ENCODE measurements around the gene AGRP. TPM values are rescaled to one million over a fixed set of nuclear protein-coding genes. Genes with fewer than 3 reads are reported as not detected.

AGRP gene
- total RNA-seq, 1 donor from 2014 or later: not detected

- DNase-seq (ENCODE audit: low read depth in 2 of 2): no peak
Measured at GRCh38 chr16:67463691-67464090, 19.7 kb downstream of the AGRP start.

GRCh38 chr16:67463059-67463458, 20.3 kb downstream of the AGRP start:
- no peak for DNase-seq (ENCODE audit: low read depth in 2 of 2)

- no peak for DNase-seq (ENCODE audit: low read depth in 2 of 2)
Measured at GRCh38 chr16:67462279-67462655, 21.1 kb downstream of the AGRP start.

- no peak for DNase-seq (ENCODE audit: low read depth in 2 of 2)
Measured at GRCh38 chr16:67461600-67462278, 21.6 kb downstream of the AGRP start.

- no peak for DNase-seq (ENCODE audit: low read depth in 2 of 2)
Measured at GRCh38 chr16:67460961-67461360, 22.4 kb downstream of the AGRP start.

- DNase-seq (ENCODE audit: low read depth in 2 of 2): no peak
Measured at GRCh38 chr16:67460168-67460567, 23.2 kb downstream of the AGRP start.

- no peak for DNase-seq (ENCODE audit: low read depth in 2 of 2)
Measured at GRCh38 chr16:67459861-67460150, 23.5 kb downstream of the AGRP start.

GRCh38 chr16:67459066-67459860, 24.1 kb downstream of the AGRP start:
- peak in 1 of 2 donors; percentile 51 for DNase-seq (ENCODE audit: low read depth in 2 of 2)

- no peak for DNase-seq (ENCODE audit: low read depth in 2 of 2)
Measured at GRCh38 chr16:67458121-67458641, 25.2 kb downstream of the AGRP start.

- DNase-seq (ENCODE audit: low read depth in 2 of 2): no peak
Measured at GRCh38 chr16:67457611-67458010, 25.7 kb downstream of the AGRP start.

- peak in 1 of 2 donors; percentile 20 for DNase-seq (ENCODE audit: low read depth in 2 of 2)
Measured at GRCh38 chr16:67456391-67457081, 26.8 kb downstream of the AGRP start.

GRCh38 chr16:67454852-67455251, 28.5 kb downstream of the AGRP start:
- no peak for DNase-seq (ENCODE audit: low read depth in 2 of 2)

- no peak for DNase-seq (ENCODE audit: low read depth in 2 of 2)
Measured at GRCh38 chr16:67454104-67454503, 29.2 kb downstream of the AGRP start.

GRCh38 chr16:67451704-67452435, 31.5 kb downstream of the AGRP start:
- no peak for DNase-seq (ENCODE audit: low read depth in 2 of 2)

GRCh38 chr16:67451061-67451703, 32.2 kb downstream of the AGRP start:
- no peak for DNase-seq (ENCODE audit: low read depth in 2 of 2)

- DNase-seq (ENCODE audit: low read depth in 2 of 2): no peak
Measured at GRCh38 chr16:67449739-67450138, 33.6 kb downstream of the AGRP start.

- DNase-seq (ENCODE audit: low read depth in 2 of 2): no peak
Measured at GRCh38 chr16:67449336-67449735, 34.0 kb downstream of the AGRP start.

GRCh38 chr16:67448580-67448979, 34.8 kb downstream of the AGRP start:
- DNase-seq (ENCODE audit: low read depth in 2 of 2): no peak

- DNase-seq (ENCODE audit: low read depth in 2 of 2): peak; percentile 17 to 41
Measured at GRCh38 chr16:67447508-67448076, 35.8 kb downstream of the AGRP start.

GRCh38 chr16:67446968-67447507, 36.3 kb downstream of the AGRP start:
- no peak for DNase-seq (ENCODE audit: low read depth in 2 of 2)

Measured in lung microvascular endothelial cell (primary cell).